Cardiac fibroblast (primary cell): ENCODE measurements around the gene PRPSAP1.

Source experiments
- DNase-seq, 2 donors: peaks; one replicate each; pipeline versions ENCODE4 v3.0.0 to v3.0.0-alpha.2; 2010; ENCODE audit warnings: low read depth in 2 of 2
- H3K4me3 ChIP-seq, 2 donors: replicated peaks in 1 of 2; 1 replicate in 1 of 2; 2 replicates in 1 of 2; pipeline ENCODE4 v1.5.1; 2011; ENCODE audit warnings: low read depth in 2 of 2, low read length in 2 of 2, mild to moderate bottlenecking in 2 of 2, moderate library complexity in 1 of 2
- TF ChIP-seq, protein P1 (sequence below): IDR thresholded peaks from one replicate; pipeline ENCODE4 v1.5.1; 2011; ENCODE audit warnings: low read depth, mild to moderate bottlenecking, low read length, inconsistent platforms

PRPSAP1 gene

DNA sequence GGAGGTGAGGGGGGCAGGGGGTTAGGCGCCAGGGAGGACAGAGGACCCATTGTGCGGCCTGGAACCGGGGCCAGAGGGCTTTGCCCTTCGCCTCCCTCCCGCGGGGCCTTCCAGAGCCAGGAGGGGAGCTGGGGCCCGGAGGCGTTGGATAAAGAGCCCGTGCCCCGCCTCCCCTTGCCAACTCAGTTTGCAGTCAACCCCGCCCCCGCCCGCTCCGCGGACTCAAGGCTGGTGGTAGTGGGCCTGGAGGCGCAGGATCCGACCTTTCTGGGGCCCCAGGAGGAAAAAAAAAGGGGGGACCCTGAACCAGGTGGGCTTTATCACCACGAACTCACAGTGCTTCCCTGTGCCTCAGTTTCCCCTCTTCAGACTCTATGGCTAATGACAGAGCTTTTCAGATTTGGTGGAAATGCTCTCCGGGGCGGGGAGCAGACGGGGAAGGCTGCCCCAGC is 28.7 kb upstream of the PRPSAP1 start:
- peak; percentile 47 to 77 for DNase-seq
- peak overlapping the region; percentile 65 to 88 for H3K4me3 ChIP-seq
- TF ChIP-seq, protein P1, sequence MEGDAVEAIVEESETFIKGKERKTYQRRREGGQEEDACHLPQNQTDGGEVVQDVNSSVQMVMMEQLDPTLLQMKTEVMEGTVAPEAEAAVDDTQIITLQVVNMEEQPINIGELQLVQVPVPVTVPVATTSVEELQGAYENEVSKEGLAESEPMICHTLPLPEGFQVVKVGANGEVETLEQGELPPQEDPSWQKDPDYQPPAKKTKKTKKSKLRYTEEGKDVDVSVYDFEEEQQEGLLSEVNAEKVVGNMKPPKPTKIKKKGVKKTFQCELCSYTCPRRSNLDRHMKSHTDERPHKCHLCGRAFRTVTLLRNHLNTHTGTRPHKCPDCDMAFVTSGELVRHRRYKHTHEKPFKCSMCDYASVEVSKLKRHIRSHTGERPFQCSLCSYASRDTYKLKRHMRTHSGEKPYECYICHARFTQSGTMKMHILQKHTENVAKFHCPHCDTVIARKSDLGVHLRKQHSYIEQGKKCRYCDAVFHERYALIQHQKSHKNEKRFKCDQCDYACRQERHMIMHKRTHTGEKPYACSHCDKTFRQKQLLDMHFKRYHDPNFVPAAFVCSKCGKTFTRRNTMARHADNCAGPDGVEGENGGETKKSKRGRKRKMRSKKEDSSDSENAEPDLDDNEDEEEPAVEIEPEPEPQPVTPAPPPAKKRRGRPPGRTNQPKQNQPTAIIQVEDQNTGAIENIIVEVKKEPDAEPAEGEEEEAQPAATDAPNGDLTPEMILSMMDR: no peak

DNA sequence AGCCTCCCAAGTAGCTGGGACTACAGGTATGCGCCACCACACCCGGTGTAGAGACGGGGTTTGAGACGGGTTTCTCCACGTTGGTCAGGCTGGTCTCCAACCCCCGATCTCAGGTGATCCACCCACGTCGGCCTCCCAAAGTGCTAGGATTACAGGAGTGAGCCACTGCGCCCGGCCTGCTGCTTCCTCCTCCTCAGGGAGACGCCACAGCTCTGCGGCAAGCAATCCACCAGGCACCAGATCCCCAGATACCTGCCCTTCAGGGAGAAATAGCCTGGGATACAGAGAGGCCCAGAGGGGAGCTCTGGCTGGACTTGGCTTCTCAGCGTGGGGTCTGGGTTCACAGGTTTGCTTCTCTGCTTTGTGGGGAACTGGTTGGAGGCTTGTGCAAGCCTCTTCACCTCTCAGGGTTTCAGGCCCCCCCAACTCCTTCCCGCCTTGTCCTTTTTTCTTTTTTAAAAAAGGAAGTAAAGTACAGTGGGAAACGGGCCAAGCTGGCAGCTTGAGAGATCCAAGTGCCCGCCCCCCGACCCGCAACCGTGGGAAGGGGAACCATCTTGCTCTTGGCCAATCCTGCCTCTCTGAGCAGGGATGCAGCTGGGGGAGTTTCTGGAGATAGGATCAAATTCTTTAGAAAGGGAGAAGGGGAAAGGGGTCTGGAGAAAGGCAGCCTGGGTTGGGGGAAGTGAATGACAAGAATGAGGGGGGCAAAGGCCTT is 28.1 kb upstream of the PRPSAP1 start:
- TF ChIP-seq, protein P1: no peak
- H3K4me3 ChIP-seq: no peak overlapping the region
- DNase-seq: peak in 1 of 2 donors; percentile 75

DNA sequence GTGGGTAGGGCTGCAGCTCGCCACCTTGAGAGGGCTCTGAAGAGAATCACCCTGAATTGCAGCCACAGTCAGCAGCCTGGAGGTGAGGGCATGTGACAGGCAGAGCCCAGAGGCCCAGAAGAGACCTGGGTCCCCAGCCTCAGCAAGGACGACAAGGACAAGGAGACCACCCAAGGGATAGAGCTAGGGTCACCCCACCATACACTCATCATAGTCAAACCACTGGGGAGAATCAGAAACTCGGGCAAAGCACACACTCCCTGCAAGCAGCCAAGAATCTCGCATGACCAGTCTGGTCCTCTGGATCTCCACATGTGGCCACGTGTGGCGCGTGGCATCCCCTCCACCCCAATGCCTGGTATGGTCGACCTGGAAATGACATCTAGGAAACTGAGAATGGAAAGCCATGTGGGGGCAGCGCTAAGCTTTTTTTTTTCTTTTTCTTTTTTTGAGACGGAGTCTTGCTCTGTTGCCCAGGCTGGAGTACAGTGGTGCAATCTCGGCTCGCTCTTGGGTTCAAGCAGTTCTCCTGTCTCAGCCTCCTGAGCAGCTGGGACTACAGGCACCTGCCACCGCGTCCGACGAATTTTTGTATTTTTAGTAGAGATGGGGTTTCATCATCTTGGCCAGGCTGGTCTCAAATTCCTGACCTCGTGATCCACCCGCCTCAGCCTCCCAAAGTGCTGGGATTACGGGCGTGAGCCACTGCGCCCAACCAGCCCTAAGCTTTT is 26.1 kb upstream of the PRPSAP1 start:
- TF ChIP-seq, protein P1: no peak
- DNase-seq: no peak
- no peak overlapping the region for H3K4me3 ChIP-seq

DNA sequence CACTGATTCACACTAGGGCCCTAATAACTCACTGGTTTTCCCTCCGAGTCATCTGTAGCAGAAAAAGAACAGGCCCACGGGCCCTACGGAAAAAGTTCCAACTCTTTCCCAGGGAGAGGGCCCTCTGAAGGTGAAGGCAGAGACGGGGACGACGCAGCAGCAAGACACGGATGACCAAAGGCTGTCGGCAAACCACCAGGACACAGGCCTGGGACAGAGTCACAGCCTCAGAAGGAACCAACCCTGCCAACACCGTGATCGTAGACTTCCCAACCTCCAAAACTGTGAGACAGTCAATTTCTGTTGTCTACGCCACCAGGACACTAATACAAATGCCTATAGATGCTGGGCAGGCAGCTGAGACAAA is 25.5 kb upstream of the PRPSAP1 start:
- TF ChIP-seq, protein P1: no peak
- no peak for DNase-seq
- no peak overlapping the region for H3K4me3 ChIP-seq

DNA sequence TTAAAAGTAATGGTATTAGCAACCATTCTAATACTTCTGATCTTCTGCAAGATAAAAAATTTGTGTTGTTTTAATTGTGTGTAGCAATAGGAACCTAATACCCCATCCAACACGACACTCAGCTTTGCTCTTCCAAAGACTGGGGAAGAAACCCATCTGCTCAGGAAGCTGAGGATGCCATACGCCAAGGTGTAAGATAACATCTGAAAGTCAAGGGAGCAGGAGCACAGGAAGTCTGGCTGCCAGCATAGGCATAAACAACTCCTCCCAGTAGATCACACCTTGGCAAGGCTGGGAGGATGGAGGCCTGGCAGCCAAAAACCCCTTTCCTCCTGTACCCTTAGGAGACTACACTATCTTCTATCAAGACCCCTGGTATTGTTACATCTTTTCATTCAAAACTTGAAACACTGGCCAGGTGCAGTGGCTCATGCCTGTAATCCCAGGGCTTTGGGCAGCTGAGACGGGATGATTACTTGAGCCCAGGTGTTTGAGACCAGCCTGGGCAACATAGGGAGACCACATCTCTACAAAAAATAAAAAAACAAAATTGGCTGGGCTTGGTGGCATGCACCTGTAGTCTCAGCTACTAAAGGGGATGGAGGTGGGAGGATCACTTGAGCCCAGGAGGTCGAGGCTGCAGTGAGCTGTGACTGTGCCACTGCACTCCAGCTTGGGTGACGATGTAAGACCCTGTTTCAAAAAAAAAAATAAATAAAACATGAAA is 25.0 kb upstream of the PRPSAP1 start:
- TF ChIP-seq, protein P1: no peak
- no peak overlapping the region for H3K4me3 ChIP-seq
- DNase-seq: no peak

DNA sequence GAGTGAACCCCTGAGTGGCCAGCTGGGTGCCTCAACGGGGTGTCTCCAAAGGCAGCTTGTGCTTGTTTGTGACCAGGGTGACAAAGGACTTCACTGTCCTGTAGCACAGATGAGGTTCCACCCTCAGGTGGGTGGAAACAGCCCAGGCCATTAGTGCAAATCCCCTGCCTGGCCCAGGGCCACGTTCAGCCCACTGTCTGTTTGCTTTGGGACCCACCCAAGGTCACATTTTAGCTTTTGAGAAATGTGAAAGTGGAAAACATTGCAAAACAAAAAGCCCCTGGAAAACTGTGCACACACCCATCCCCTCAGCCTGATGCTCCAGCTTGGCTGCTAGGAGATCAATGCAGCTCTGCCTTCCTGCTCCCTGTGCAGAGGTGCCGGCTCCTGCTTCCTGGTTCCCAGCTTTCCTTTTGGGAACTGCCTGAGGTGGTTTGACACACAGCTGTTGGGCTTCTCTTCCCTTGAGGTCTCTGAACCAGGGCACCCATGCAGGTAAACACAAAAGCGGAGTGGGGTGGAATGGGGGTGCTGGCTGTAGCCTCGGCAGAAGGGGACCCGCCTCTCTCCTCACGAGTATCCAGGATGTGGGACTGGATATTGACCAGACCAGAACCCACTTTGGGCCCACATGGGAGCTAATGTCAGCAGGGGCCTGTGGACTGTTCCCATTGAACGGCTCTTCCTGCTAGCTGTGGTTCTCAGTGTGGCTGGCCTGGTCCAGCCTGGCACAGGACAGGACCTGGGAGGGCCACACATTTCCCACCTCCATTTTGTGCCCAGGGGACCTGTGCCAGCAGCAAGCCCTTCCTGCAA is 22.8 kb upstream of the PRPSAP1 start:
- peak; percentile 41 to 54 for DNase-seq
- H3K4me3 ChIP-seq: no peak overlapping the region
- TF ChIP-seq, protein P1: no peak
